H1 (cell line): Measurements from ENCODE around the gene SEMA4F. TPM values are rescaled to one million over a fixed set of nuclear protein-coding genes. Genes with fewer than 3 reads are reported as not detected.

Experiments
- CTCF ChIA-PET: fragments of 300-600 bp; sonication (Branson Sonifier 250); formaldehyde crosslinking; loops from one replicate; lab custom pipeline; 2021; ENCODE audit not compliant: partially characterized antibody; lab: Charles Lee
- POLR2A ChIA-PET: fragments of 300-600 bp; sonication (Branson Sonifier 250); formaldehyde crosslinking; loops from one replicate; lab custom pipeline; 2021; ENCODE audit warnings: inconsistent platforms; ENCODE audit not compliant: partially characterized antibody; lab: Charles Lee
- DNase-seq, 2 experiments: peaks; one replicate each; pipeline versions ENCODE4 v3.0.0 to v3.0.0-alpha.2; 2010 to 2022; ENCODE audit warnings: low spot score in 2 of 2, low read depth in 1 of 2, mixed read lengths in 1 of 2
- FAIRE-seq: peaks from 2 replicates; lab custom pipeline; 2011; peaks lifted over from hg19 to GRCh38; lab: Jason Lieb, UNC
- H2AFZ ChIP-seq: 2 replicates; pipeline ENCODE4 v1.8.1; 2012; ENCODE audit warnings: low read length, inconsistent platforms
- H2AK5ac ChIP-seq: 2 replicates; pipeline ENCODE4 v1.6.1; 2013; ENCODE audit warnings: low read depth, low read length
- H2BK120ac ChIP-seq: replicated peaks from 2 replicates; pipeline ENCODE3; 2013; ENCODE audit warnings: low read depth, low read length, inconsistent platforms
- H2BK12ac ChIP-seq: 2 replicates; pipeline ENCODE4 v1.6.1; 2013; ENCODE audit warnings: low read depth, low read length
- H2BK15ac ChIP-seq: 2 replicates; pipeline ENCODE4 v1.6.1; 2013; ENCODE audit warnings: low read length
- H2BK20ac ChIP-seq: 2 replicates; pipeline ENCODE4 v1.6.1; 2013; ENCODE audit warnings: low read length
- H2BK5ac ChIP-seq: 2 replicates; pipeline ENCODE4 v1.6.1; 2013; ENCODE audit warnings: low read depth, low read length
- H3K14ac ChIP-seq: 2 replicates; pipeline ENCODE4 v1.6.1; 2013; ENCODE audit warnings: inconsistent platforms; ENCODE audit not compliant: insufficient read length
- H3K18ac ChIP-seq: 2 replicates; pipeline ENCODE4 v1.6.1; 2013; ENCODE audit warnings: low read length; ENCODE audit errors: extremely low read depth
- H3K23ac ChIP-seq: 2 replicates; pipeline ENCODE4 v1.6.1; 2013; ENCODE audit warnings: inconsistent platforms; ENCODE audit not compliant: insufficient read length
- H3K23me2 ChIP-seq: 2 replicates; pipeline ENCODE4 v1.6.1; 2013; ENCODE audit warnings: low read depth, low read length
- H3K27ac ChIP-seq: 2 replicates; pipeline ENCODE4 v1.6.1; 2011; ENCODE audit warnings: low read depth, low read length, inconsistent platforms
- H3K27me3 ChIP-seq, 4 experiments: replicated peaks in 1 of 4; 1 replicate in 1 of 4; 2 replicates in 3 of 4; pipeline versions ENCODE4 v1.6.1 to v1.8.1; 2011 to 2013; ENCODE audit warnings: low read length in 3 of 4, mild to moderate bottlenecking in 3 of 4, inconsistent platforms in 2 of 4, mixed read lengths in 2 of 4, moderate library complexity in 1 of 4; ENCODE audit not compliant: control insufficient read depth in 3 of 4, insufficient read depth in 3 of 4; ENCODE audit errors: extremely low read depth in 1 of 4
- H3K36me3 ChIP-seq, 4 experiments: 2 replicates each; pipeline versions ENCODE4 v1.6.1 to v1.8.1; 2011 to 2013; ENCODE audit warnings: mild to moderate bottlenecking in 4 of 4, low read length in 3 of 4, moderate library complexity in 2 of 4, control low read depth in 1 of 4, inconsistent platforms in 1 of 4; ENCODE audit not compliant: insufficient read depth in 4 of 4, control insufficient read depth in 2 of 4
- H3K4ac ChIP-seq: replicated peaks from 2 replicates; pipeline ENCODE3; 2013; ENCODE audit warnings: low read length, low read depth, mixed read lengths, inconsistent platforms; ENCODE audit not compliant: insufficient read length
- H3K4me1 ChIP-seq, 4 experiments: replicated peaks in 1 of 4; 1 replicate in 1 of 4; 2 replicates in 3 of 4; pipeline versions ENCODE4 v1.6.1 to v1.8.1; 2011 to 2013; ENCODE audit warnings: low read length in 3 of 4, inconsistent platforms in 2 of 4, mixed read lengths in 1 of 4; ENCODE audit not compliant: insufficient read depth in 4 of 4, control insufficient read depth in 3 of 4
- H3K4me2 ChIP-seq, 2 experiments: 2 replicates each; pipeline versions ENCODE4 v1.6.1 to v1.8.1; 2011 to 2013; ENCODE audit warnings: low read depth in 2 of 2, low read length in 2 of 2, control low read depth in 1 of 2, inconsistent platforms in 1 of 2, mild to moderate bottlenecking in 1 of 2; ENCODE audit not compliant: insufficient read depth in 1 of 2
- H3K4me3 ChIP-seq, 4 experiments: fragments of 200-600, 300-600 bp in 1 of 4; sonication (generic), shearing (Covaris generic), sonication (Bioruptor Twin) in 1 of 4; 2 replicates each; pipeline versions ENCODE4 v1.5.1 to v1.8.1; 2011 to 2016; ENCODE audit warnings: low read length in 4 of 4, low read depth in 3 of 4, control low read depth in 2 of 4, inconsistent platforms in 2 of 4, mild to moderate bottlenecking in 2 of 4, mixed read lengths in 1 of 4, moderate library complexity in 1 of 4; ENCODE audit not compliant: insufficient read depth in 2 of 4; ENCODE audit errors: extremely low read depth in 1 of 4
- H3K56ac ChIP-seq: replicated peaks from 2 replicates; pipeline ENCODE3; 2013; ENCODE audit warnings: low read depth, mild to moderate bottlenecking, mixed read lengths, low read length, inconsistent platforms; ENCODE audit not compliant: insufficient read length
- H3K79me1 ChIP-seq: 2 replicates; pipeline ENCODE4 v1.6.1; 2013; ENCODE audit warnings: low read depth, low read length, control low read depth
- H3K79me2 ChIP-seq, 2 experiments: 2 replicates each; pipeline versions ENCODE4 v1.6.1 to v1.8.1; 2012 to 2013; ENCODE audit warnings: low read length in 2 of 2, mild to moderate bottlenecking in 2 of 2, inconsistent platforms in 1 of 2; ENCODE audit not compliant: insufficient read depth in 2 of 2, control insufficient read depth in 1 of 2
- H3K9ac ChIP-seq, 4 experiments: replicated peaks in 1 of 4; 1 replicate in 1 of 4; 2 replicates in 3 of 4; pipeline versions ENCODE4 v1.6.1 to v1.8.1; 2011 to 2013; ENCODE audit warnings: low read depth in 3 of 4, low read length in 3 of 4, control low read depth in 2 of 4, mild to moderate bottlenecking in 2 of 4, moderate library complexity in 2 of 4, inconsistent platforms in 1 of 4; ENCODE audit errors: extremely low read depth in 1 of 4
- H3K9me3 ChIP-seq, 2 experiments: 2 replicates each; pipeline versions ENCODE4 v1.6.1 to v1.8.1; 2012 to 2013; ENCODE audit warnings: mild to moderate bottlenecking in 2 of 2, moderate library complexity in 2 of 2, control low read depth in 1 of 2, inconsistent platforms in 1 of 2, low read depth in 1 of 2, low read length in 1 of 2, mixed read lengths in 1 of 2; ENCODE audit not compliant: insufficient read depth in 2 of 2
- H4K20me1 ChIP-seq, 2 experiments: replicated peaks in 1 of 2; 2 replicates each; pipeline versions ENCODE3 to v1.8.1; 2011 to 2013; ENCODE audit warnings: inconsistent platforms in 2 of 2, low read length in 2 of 2, mild to moderate bottlenecking in 1 of 2; ENCODE audit not compliant: insufficient read depth in 2 of 2, control insufficient read depth in 1 of 2
- H4K5ac ChIP-seq: 2 replicates; pipeline ENCODE4 v1.6.1; 2013; ENCODE audit warnings: low read length, low read depth, mixed read lengths, inconsistent platforms; ENCODE audit not compliant: insufficient read length
- H4K8ac ChIP-seq: 2 replicates; pipeline ENCODE4 v1.8.0; 2013; ENCODE audit warnings: mild to moderate bottlenecking, moderate library complexity, low read length, inconsistent platforms; ENCODE audit not compliant: insufficient read depth; ENCODE audit errors: extremely low read depth
- H4K91ac ChIP-seq: replicated peaks from 2 replicates; pipeline ENCODE3; 2013; ENCODE audit warnings: low read length, mixed read lengths, inconsistent platforms; ENCODE audit not compliant: insufficient read length
- CBX5 ChIP-seq: fragments of 300-800, 300-1000 bp; sonication (generic); IDR thresholded peaks from 2 replicates; pipeline ENCODE4 v1.7.1; 2016; ENCODE audit warnings: antibody characterized with exemption, low read length, low read depth
- FOSL1 ChIP-seq: IDR thresholded peaks from 2 replicates; pipeline ENCODE4 v1.6.1; 2011; ENCODE audit warnings: mild to moderate bottlenecking, low read depth, low read length, moderate library complexity; ENCODE audit not compliant: insufficient read depth
- HDAC6 ChIP-seq: IDR thresholded peaks from one replicate; pipeline ENCODE4 v1.7.1; 2012; ENCODE audit warnings: low read depth, mild to moderate bottlenecking, inconsistent platforms, low read length, moderate library complexity
- POU5F1 ChIP-seq: IDR thresholded peaks from 2 replicates; pipeline ENCODE4 v1.6.1; 2011; ENCODE audit warnings: low read depth, mild to moderate bottlenecking, low read length, moderate library complexity
- WGBS, 2 experiments: shearing (Covaris generic) in 1 of 2; methylation state at CpG; one replicate each; pipeline versions ENCODE4 v1.1.6 to v1.1.7; 2013 to 2015; ENCODE audit warnings: low lambda C conversion rate in 2 of 2, mixed read lengths in 2 of 2, inconsistent platforms in 1 of 2, low coverage in 1 of 2, missing lambda C conversion rate in 1 of 2; ENCODE audit not compliant: insufficient replicate concordance in 2 of 2, insufficient coverage in 1 of 2, insufficient read length in 1 of 2; ENCODE audit errors: extremely low coverage in 1 of 2, missing lambda C conversion rate in 1 of 2; 5-methylcytosine and 5-hydroxymethylcytosine counted together
- polyA plus RNA-seq, 7 experiments: library from polyadenylated mRNA; depleted of rRNA in 3 of 7; stranded (reverse) in 5 of 7; unstranded in 2 of 7; fragments of >200 nt in 5 of 7; fragments of 200-250 nt in 2 of 7; gene quantifications; 1 replicate in 5 of 7; 2 replicates in 1 of 7; 4 replicates in 1 of 7; pipeline versions ENCODE4 v1.2.1 to v1.2.3, GENCODE V29; 2011 to 2013; ENCODE audit warnings: missing spikeins in 2 of 7, mixed read lengths in 2 of 7
- total RNA-seq: library from RNA; stranded (reverse); fragmentation: NEBNext Ultra II Directional; extraction: Animal tissue kit (Norgen Biotek cat#: 25700); gene quantifications from 2 replicates; pipeline ENCODE4 v1.2.1, GENCODE V29; 2021

Gene SEMA4F
- total and polyA plus RNA-seq, 2 of the 8 experiments (the other 6 are each of a cell fraction or from before 2014, with no cell fraction given): 3.3 to 3.4 TPM

DNA sequence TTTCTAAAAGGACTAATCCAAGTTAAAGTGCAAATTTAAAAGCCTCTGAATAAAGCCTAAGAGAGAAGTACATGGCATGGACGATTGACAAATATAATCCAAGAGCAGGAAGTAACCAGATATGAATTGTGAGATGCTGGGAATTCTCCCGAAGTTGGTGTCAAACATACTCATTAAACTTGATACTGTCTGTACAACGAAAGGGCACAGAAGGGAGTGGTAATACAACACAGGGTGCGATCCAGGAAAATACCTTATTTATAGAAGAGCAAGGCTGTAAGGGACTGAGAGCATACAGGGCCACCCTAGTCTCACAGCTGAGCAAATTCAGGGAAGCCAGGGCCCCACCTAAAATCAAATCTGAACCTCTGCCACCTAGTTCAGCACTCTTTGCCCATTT, 41.6 kb downstream of the SEMA4F start:
- FAIRE-seq (no peak), DNase-seq (no peak)
- H3K56ac ChIP-seq: no peak overlapping the region
- no peak for TF ChIP-seq CBX5
- TF ChIP-seq FOSL1: no peak
- TF ChIP-seq POU5F1: no peak
- no peak for TF ChIP-seq HDAC6
- H4K8ac ChIP-seq: no peak overlapping the region
- no peaks in the 10 kb centered on the region for H4K20me1 ChIP-seq
- H2AFZ ChIP-seq: no peak overlapping the region
- no peak overlapping the region for H3K9ac ChIP-seq
- H4K5ac ChIP-seq: no peak overlapping the region
- WGBS, 2 experiments: 88% methylated on average over 4 of the region's 4 CpGs; no CpG with 5 or more reads in 1 of the 2 experiments
- CTCF ChIA-PET: interaction anchor here (1.8 kb wide), 1 partner anchor 19 kb away, joined by 8 read pairs; no protein-coding TSS in a partner anchor
- no peak overlapping the region for H3K27ac ChIP-seq
- H3K79me1 ChIP-seq: no peaks in the 10 kb centered on the region
- H3K23me2 ChIP-seq: no peaks in the 10 kb centered on the region
- H2AK5ac ChIP-seq: no peak overlapping the region
- H3K18ac ChIP-seq: no peak overlapping the region
- H2BK15ac ChIP-seq: no peak overlapping the region
- POLR2A ChIA-PET: no interaction called here
- no peak overlapping the region for H3K4ac ChIP-seq
- H3K27me3 ChIP-seq: no peaks in the 10 kb centered on the region
- no peak overlapping the region for H2BK120ac ChIP-seq
- no peak overlapping the region for H3K14ac ChIP-seq
- no peaks in the 10 kb centered on the region for H3K36me3 ChIP-seq
- no peak overlapping the region for H3K4me2 ChIP-seq
- no peak overlapping the region for H3K23ac ChIP-seq
- H2BK5ac ChIP-seq: no peak overlapping the region
- H3K79me2 ChIP-seq: no peaks in the 10 kb centered on the region
- no peak overlapping the region for H2BK12ac ChIP-seq
- no peak overlapping the region for H4K91ac ChIP-seq
- no peaks in the 10 kb centered on the region for H3K9me3 ChIP-seq
- no peak overlapping the region for H3K4me3 ChIP-seq
- H2BK20ac ChIP-seq: no peak overlapping the region
- H3K4me1 ChIP-seq: no peaks in the 10 kb centered on the region
